PC-3 (cell line): ENCODE results near the gene RC3H1. TPM values are rescaled to one million over a fixed set of nuclear protein-coding genes. Genes with fewer than 3 reads are reported as not detected.
"Not testable (repeated sequence)": the region's sequence is repeated elsewhere in the genome, so short reads cannot be mapped to it uniquely, and the experiment has no call there.

Experiments used
- ATAC-seq: fragments of 200-7000 bp; cut with Tn5 transposase; 2 replicates; pipeline ENCODE4 v1.9.1; 2020; ENCODE audit warnings: mild to moderate bottlenecking, moderate library complexity
- BruUV-seq: library from RNA; stranded (reverse); fragments of 400-500 nt; replicated peaks from 2 replicates; lab custom pipeline; 2021; lab: Mats Ljungman, UMichigan
- CTCF ChIA-PET: fragments of 300-600 bp; sonication (Branson Sonifier 250); formaldehyde crosslinking; loops from one replicate; lab custom pipeline; 2022; ENCODE audit warnings: antibody characterized with exemption; lab: Charles Lee
- POLR2A ChIA-PET: fragments of 300-600 bp; sonication (Branson Sonifier 250); formaldehyde crosslinking; loops from one replicate; lab custom pipeline; 2022; ENCODE audit warnings: antibody characterized with exemption; ENCODE audit not compliant: unreplicated experiment; lab: Charles Lee
- DNase-seq: peaks from one replicate; pipeline ENCODE4 v3.0.0-alpha.2; 2015
- H2AFZ ChIP-seq: fragments of 300-600 bp; sonication (generic); 2 replicates; pipeline ENCODE4 v1.6.0; 2016; ENCODE audit warnings: antibody characterized with exemption, low read length
- H3F3A ChIP-seq: fragments of 300-600 bp; sonication (generic); one replicate; pipeline ENCODE4 v1.6.0; 2017; ENCODE audit warnings: antibody characterized with exemption, low read length, control low read depth, mild to moderate bottlenecking; ENCODE audit not compliant: unreplicated experiment
- H3K27ac ChIP-seq: fragments of 300-600 bp; sonication (generic); 2 replicates; pipeline ENCODE4 v1.5.1; 2016; ENCODE audit warnings: mild to moderate bottlenecking, low read length
- H3K27me3 ChIP-seq: fragments of 300-600 bp; sonication (generic); 2 replicates; pipeline ENCODE4 v1.6.1; 2016; ENCODE audit warnings: low read length, mixed read lengths
- H3K36me3 ChIP-seq: fragments of 300-600 bp; sonication (generic); 2 replicates; pipeline ENCODE4 v1.6.1; 2016; ENCODE audit warnings: low read depth, mixed run types, low read length, mixed read lengths
- H3K4me1 ChIP-seq: fragments of 300-600 bp; sonication (generic); 2 replicates; pipeline ENCODE4 v1.5.1; 2016; ENCODE audit warnings: low read length; ENCODE audit not compliant: insufficient read depth
- H3K4me2 ChIP-seq: fragments of 300-600 bp; sonication (generic); 2 replicates; pipeline ENCODE4 v1.6.0; 2016; ENCODE audit warnings: low read length
- H3K4me3 ChIP-seq: fragments of 300-600 bp; sonication (generic); 2 replicates; pipeline ENCODE4 v1.5.1; 2016; ENCODE audit warnings: mild to moderate bottlenecking, low read length, mixed read lengths
- H3K79me2 ChIP-seq: fragments of 300-600 bp; sonication (generic); 2 replicates; pipeline ENCODE4 v1.6.1; 2017; ENCODE audit warnings: low read length, mixed read lengths
- H3K9ac ChIP-seq: fragments of 300-600 bp; sonication (generic); 2 replicates; pipeline ENCODE4 v1.6.0; 2016; ENCODE audit warnings: mild to moderate bottlenecking, low read length
- H3K9me2 ChIP-seq: fragments of 300-600 bp; sonication (generic); replicated peaks from 2 replicates; pipeline ENCODE4 v1.6.1; 2016; ENCODE audit warnings: mixed run types, low read length, mixed read lengths
- H3K9me3 ChIP-seq: fragments of 300-600 bp; sonication (generic); 2 replicates; pipeline ENCODE4 v1.6.1; 2016; ENCODE audit warnings: low read length, mixed read lengths
- H4K20me1 ChIP-seq: fragments of 300-600 bp; sonication (generic); 2 replicates; pipeline ENCODE4 v1.6.1; 2016; ENCODE audit warnings: low read length, mixed read lengths
- CTCF ChIP-seq: fragments of 300-600 bp; sonication (generic); conservative IDR thresholded peaks from 2 replicates; pipeline ENCODE4 v1.5.1; 2017; ENCODE audit warnings: antibody characterized with exemption, low read depth, mild to moderate bottlenecking, low read length
- EZH2 ChIP-seq: fragments of 300-600 bp; sonication (generic); IDR thresholded peaks from one replicate; pipeline ENCODE4 v1.6.1; 2017; ENCODE audit warnings: antibody characterized with exemption, mild to moderate bottlenecking, low read length; ENCODE audit not compliant: unreplicated experiment
- EZH2phosphoT487 ChIP-seq: fragments of 300-600 bp; sonication (generic); IDR thresholded peaks from 2 replicates; pipeline ENCODE4 v1.6.1; 2018; ENCODE audit warnings: mild to moderate bottlenecking, antibody characterized with exemption, low read length, borderline replicate concordance
- intact Hi-C: fragments of 100-400 bp; cut with micrococcal nuclease; formaldehyde crosslinking; loops from 2 replicates; pipeline ENCODE4 v1.9.0; 2023
- total RNA-seq: library from RNA; depleted of rRNA; stranded (reverse); fragments of >200 nt; gene quantifications from 2 replicates; pipeline ENCODE4 v1.2.3, GENCODE V29; 2014

Gene RC3H1
- total RNA-seq, 1 experiment from 2014 or later = 7.5 TPM

- POLR2A ChIA-PET = no interaction called here
- no peak for TF ChIP-seq EZH2
- no peak for TF ChIP-seq EZH2phosphoT487
- TF ChIP-seq CTCF = no peak
- DNase-seq = no peak
- peaks cover 5% of the 10 kb centered on the region; the same call in 1 of the 2 replicates for H3K36me3 ChIP-seq
- no peaks in the 10 kb centered on the region for H3K9me3 ChIP-seq
- H3K4me2 ChIP-seq = no peak overlapping the region
- no peak for ATAC-seq
- H3F3A ChIP-seq = no peaks in the 10 kb centered on the region
- no peak overlapping the region for H3K27ac ChIP-seq
- no peaks in the 10 kb centered on the region for H3K27me3 ChIP-seq
- CTCF ChIA-PET = no interaction called here
- intact Hi-C loops = no loop called here
- H2AFZ ChIP-seq = no peak overlapping the region
- H4K20me1 ChIP-seq = no peaks in the 10 kb centered on the region
- H3K9ac ChIP-seq = no peak overlapping the region
- no peaks in the 10 kb centered on the region for H3K79me2 ChIP-seq
- no TSS peak for BruUV-seq
- no peaks in the 10 kb centered on the region for H3K9me2 ChIP-seq
- H3K4me3 ChIP-seq = no peak overlapping the region
- no peaks in the 10 kb centered on the region for H3K4me1 ChIP-seq
Observed at GRCh38 chr1:173988068-173988467, 34.1 kb downstream of the RC3H1 start.

- Histone ChIP-seq H3K4me2 (no peak overlapping the region), H2AFZ (no peak overlapping the region), H3K9me2 (no peaks in the 10 kb centered on the region), H3K4me3 (no peak overlapping the region), H4K20me1 (no peaks in the 10 kb centered on the region), H3K27ac (no peak overlapping the region), H3K36me3 (peaks cover 5% of the 10 kb centered on the region; the same call in 1 of the 2 replicates), H3K79me2 (no peaks in the 10 kb centered on the region), H3K9me3 (no peaks in the 10 kb centered on the region), H3K9ac (no peak overlapping the region), H3K27me3 (no peaks in the 10 kb centered on the region), H3K4me1 (no peaks in the 10 kb centered on the region), H3F3A (no peaks in the 10 kb centered on the region)
- ATAC-seq (no peak), DNase-seq (no peak)
- POLR2A ChIA-PET = no interaction called here
- no peak for TF ChIP-seq CTCF
- TF ChIP-seq EZH2 = no peak
- TF ChIP-seq EZH2phosphoT487 = no peak
- CTCF ChIA-PET = no interaction called here
- BruUV-seq = no TSS peak
- intact Hi-C loops = no loop called here
Observed at GRCh38 chr1:173986951-173987350, 35.2 kb downstream of the RC3H1 start.

GRCh38 chr1:173970252-173970651 lies 51.9 kb downstream of the RC3H1 start:
- Histone ChIP-seq H3K9me3 (no peaks in the 10 kb centered on the region), H3K4me3 (no peak overlapping the region), H3K36me3 (peaks cover 10% of the 10 kb centered on the region), H3K4me2 (no peak overlapping the region), H2AFZ (no peak overlapping the region), H3K4me1 (no peaks in the 10 kb centered on the region), H3K9me2 (no peaks in the 10 kb centered on the region), H4K20me1 (no peaks in the 10 kb centered on the region), H3K9ac (no peak overlapping the region), H3K27me3 (no peaks in the 10 kb centered on the region), H3F3A (no peaks in the 10 kb centered on the region), H3K79me2 (no peaks in the 10 kb centered on the region), H3K27ac (no peak overlapping the region)
- TF ChIP-seq EZH2 = no peak
- ChIA-PET POLR2A (no interaction called here), CTCF (interaction anchor here (0.7 kb wide), 1 partner anchor 584 kb away, joined by 6 read pairs; no protein-coding TSS in a partner anchor)
- BruUV-seq = no TSS peak
- intact Hi-C loops = no loop called here
- ATAC-seq = no peak
- no peak for DNase-seq

GRCh38 chr1:173965896-173966295 lies 56.3 kb downstream of the RC3H1 start:
- H3K9me3 ChIP-seq, H3K9ac ChIP-seq, H3F3A ChIP-seq, DNase-seq, CTCF ChIA-PET, H3K4me3 ChIP-seq, H3K27me3 ChIP-seq, H3K4me1 ChIP-seq, BruUV-seq, intact Hi-C loops, H3K4me2 ChIP-seq, H2AFZ ChIP-seq, H3K79me2 ChIP-seq, H3K9me2 ChIP-seq, ATAC-seq, H3K27ac ChIP-seq, POLR2A ChIA-PET, H4K20me1 ChIP-seq: not testable (repeated sequence)
- H3K36me3 ChIP-seq = peaks cover 20% of the 10 kb centered on the region
